Erythroblast (primary cell): ENCODE measurements around the gene KLK8.

Source experiments
- GATA1 ChIP-seq: IDR thresholded peaks from 2 replicates; pipeline ENCODE4 v1.6.1; 2011; ENCODE audit warnings: low read depth, mild to moderate bottlenecking, control low read depth, low read length, moderate library complexity
- POLR2A ChIP-seq: IDR thresholded peaks from 2 replicates; pipeline ENCODE4 v1.6.1; 2011; ENCODE audit warnings: mild to moderate bottlenecking, low read length

DNA sequence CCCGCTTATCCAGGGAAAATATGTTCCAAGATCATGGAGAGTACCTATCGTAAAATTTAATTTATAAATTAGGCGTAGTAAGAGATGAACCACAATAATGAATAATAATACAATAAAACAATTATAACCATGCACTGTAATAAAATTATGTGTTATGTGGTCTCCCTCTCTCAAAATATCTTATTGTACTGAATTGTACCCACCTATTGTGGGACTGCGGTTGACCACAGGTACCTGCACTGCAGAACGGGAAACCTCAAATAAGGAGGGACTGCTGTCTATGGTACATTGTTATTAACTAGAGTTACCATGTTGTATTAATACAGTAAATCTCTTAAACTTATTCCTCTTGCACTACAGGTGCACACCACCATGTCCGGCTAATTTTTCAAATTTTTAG lies 38.7 kb upstream of the KLK8 start:
- TF ChIP-seq POLR2A (no peak), GATA1 (no peak)
